ENCODE results near the gene FKBP2. TPM values are rescaled to one million over a fixed set of nuclear protein-coding genes. Genes with fewer than 3 reads are reported as not detected.

The FKBP2 gene
- total and polyA plus RNA-seq, 7 donors: 49.2 to 213 (median 70.5) TPM

GRCh38 chr11:64206457-64207255 is 34.2 kb upstream of the FKBP2 start, which contains the start of gene FERMT3:
FERMT3 (plus strand) TSS chr11:64206721; CDS start chr11:64207365, 644 bp downstream.
- DNase-seq: no peak
- peaks cover 18 to 39% (median 22%) of the 10 kb centered on the region in 4 donors for H3K36me3 ChIP-seq
- no peaks in the 10 kb centered on the region for H3K27me3 ChIP-seq
- intact Hi-C loops (cut with DNase I): no loop called here
- WGBS, 2 donors: 37 to 39% methylated on average over 27 of the region's 27 CpGs
- peak within 1 kb of the TSS; percentile 0 to 41 (median 30) for H3K4me3 ChIP-seq
- H3K9me3 ChIP-seq: no peaks in the 10 kb centered on the region
- peak within 1 kb of the TSS; percentile 68 to 77 (median 70) for H3K27ac ChIP-seq
- peaks cover 0 to 32% (median 18%) of the 10 kb centered on the region in 4 donors for H3K4me1 ChIP-seq
- no peak for TF ChIP-seq POLR2A (IDR thresholded peaks at IDR 0.05)
- no peak for TF ChIP-seq EP300 (IDR thresholded peaks at IDR 0.05)
- no peak for TF ChIP-seq CTCF (IDR thresholded peaks at IDR 0.05)
- no peak for TF ChIP-seq POLR2AphosphoS5 (IDR thresholded peaks at IDR 0.05)

GRCh38 chr11:64207256-64208085 is 33.4 kb upstream of the FKBP2 start:
- DNase-seq: peak; percentile 85
- WGBS, 2 donors: 31 to 73% methylated on average over 30 of the region's 30 CpGs
- Histone ChIP-seq H3K4me3 (peak overlapping the region; percentile 0 to 41 (median 30)), H3K36me3 (peaks cover 18 to 31% (median 18%) of the 10 kb centered on the region in 4 donors), H3K4me1 (peaks cover 0 to 32% (median 18%) of the 10 kb centered on the region in 4 donors), H3K27ac (peak overlapping the region; percentile 68 to 77 (median 70)), H3K27me3 (no peaks in the 10 kb centered on the region), H3K9me3 (no peaks in the 10 kb centered on the region)
- intact Hi-C loops (cut with DNase I): no loop called here
- TF ChIP-seq POLR2AphosphoS5 (IDR thresholded peaks at IDR 0.05) (peak in 2 of 4 donors; percentile 33 to 41), CTCF (IDR thresholded peaks at IDR 0.05) (no peak)

- H3K27ac ChIP-seq: peak overlapping the region; percentile 68 to 77 (median 70)
- H3K9me3 ChIP-seq: no peaks in the 10 kb centered on the region
- H3K4me3 ChIP-seq: peak overlapping the region in 3 of 4 donors; percentile 25 to 41 (median 34)
- TF ChIP-seq POLR2A (IDR thresholded peaks at IDR 0.05) (no peak), EP300 (IDR thresholded peaks at IDR 0.05) (no peak), CTCF (IDR thresholded peaks at IDR 0.05) (no peak), POLR2AphosphoS5 (IDR thresholded peaks at IDR 0.05) (no peak)
- 70 to 89% methylated on average over 23 of the region's 23 CpGs for WGBS, 2 donors
- no peaks in the 10 kb centered on the region for H3K27me3 ChIP-seq
- peaks cover 10 to 23% (median 10%) of the 10 kb centered on the region in 4 donors for H3K36me3 ChIP-seq
- DNase-seq: no peak
- intact Hi-C loops (cut with DNase I): no loop called here
- peaks cover 0 to 32% (median 18%) of the 10 kb centered on the region in 4 donors for H3K4me1 ChIP-seq
Observed at GRCh38 chr11:64208086-64208795, 32.7 kb upstream of the FKBP2 start.

DNA sequence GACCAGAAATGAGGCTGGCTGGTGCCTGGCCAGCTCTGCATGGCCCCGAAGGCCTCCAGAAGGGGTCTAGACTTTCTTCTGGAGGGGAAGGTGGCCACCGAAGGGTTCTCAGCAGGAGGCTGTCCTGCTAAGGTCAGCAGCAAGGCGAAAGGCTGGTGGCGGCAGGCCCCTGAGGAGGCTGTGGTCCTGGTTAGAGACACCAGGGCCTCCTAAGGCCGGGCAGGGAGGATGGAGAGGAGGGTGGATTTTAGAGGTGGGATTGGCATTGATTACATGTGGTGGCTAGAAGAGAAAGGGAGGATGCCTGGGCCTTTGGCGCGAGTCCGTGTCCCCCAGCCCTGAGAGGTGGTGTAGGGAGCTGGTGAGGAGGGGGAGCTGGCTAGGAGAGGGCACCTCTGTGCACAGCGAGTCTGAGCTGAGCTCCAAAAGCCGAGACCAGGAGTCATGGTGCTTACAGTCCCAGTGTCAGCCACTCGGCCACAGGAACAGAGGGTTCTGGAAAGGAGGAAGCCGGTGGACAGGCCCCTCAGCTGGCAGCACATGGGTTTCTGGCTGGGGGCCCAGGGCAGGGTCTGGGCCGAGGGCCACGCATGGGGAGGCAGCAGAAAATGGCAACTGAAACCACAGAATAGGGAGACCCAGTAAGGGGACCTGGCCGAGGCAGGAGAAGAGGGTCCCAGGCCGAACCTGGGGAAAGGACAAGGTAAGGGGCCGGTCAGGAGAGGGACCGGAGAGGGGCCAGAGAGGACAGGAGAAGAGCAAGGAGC is 31.9 kb upstream of the FKBP2 start:
- Histone ChIP-seq H3K9me3 (no peaks in the 10 kb centered on the region), H3K4me1 (peaks cover 0 to 32% (median 17%) of the 10 kb centered on the region in 4 donors), H3K27ac (peak overlapping the region; percentile 68 to 77 (median 70)), H3K27me3 (no peaks in the 10 kb centered on the region), H3K4me3 (no peak overlapping the region), H3K36me3 (peaks cover 2 to 16% (median 3%) of the 10 kb centered on the region in 4 donors)
- DNase-seq: no peak
- 88 to 91% methylated on average over 18 of the region's 18 CpGs for WGBS, 2 donors
- TF ChIP-seq EP300 (IDR thresholded peaks at IDR 0.05) (no peak), CTCF (IDR thresholded peaks at IDR 0.05) (no peak), POLR2AphosphoS5 (IDR thresholded peaks at IDR 0.05) (no peak), POLR2A (IDR thresholded peaks at IDR 0.05) (no peak)
- intact Hi-C loops (cut with DNase I): no loop called here

Data from sigmoid colon (tissue), 7 donors.